ENCODE results near the gene FASTKD2. TPM values are rescaled to one million over a fixed set of nuclear protein-coding genes. Genes with fewer than 3 reads are reported as not detected.
"Not testable (repeated sequence)": the region's sequence is repeated elsewhere in the genome, so short reads cannot be mapped to it uniquely, and the experiment has no call there.

FASTKD2 gene
- total and polyA plus RNA-seq, 11 donors: 10.9 to 48.0 (median 42.2) TPM

DNA sequence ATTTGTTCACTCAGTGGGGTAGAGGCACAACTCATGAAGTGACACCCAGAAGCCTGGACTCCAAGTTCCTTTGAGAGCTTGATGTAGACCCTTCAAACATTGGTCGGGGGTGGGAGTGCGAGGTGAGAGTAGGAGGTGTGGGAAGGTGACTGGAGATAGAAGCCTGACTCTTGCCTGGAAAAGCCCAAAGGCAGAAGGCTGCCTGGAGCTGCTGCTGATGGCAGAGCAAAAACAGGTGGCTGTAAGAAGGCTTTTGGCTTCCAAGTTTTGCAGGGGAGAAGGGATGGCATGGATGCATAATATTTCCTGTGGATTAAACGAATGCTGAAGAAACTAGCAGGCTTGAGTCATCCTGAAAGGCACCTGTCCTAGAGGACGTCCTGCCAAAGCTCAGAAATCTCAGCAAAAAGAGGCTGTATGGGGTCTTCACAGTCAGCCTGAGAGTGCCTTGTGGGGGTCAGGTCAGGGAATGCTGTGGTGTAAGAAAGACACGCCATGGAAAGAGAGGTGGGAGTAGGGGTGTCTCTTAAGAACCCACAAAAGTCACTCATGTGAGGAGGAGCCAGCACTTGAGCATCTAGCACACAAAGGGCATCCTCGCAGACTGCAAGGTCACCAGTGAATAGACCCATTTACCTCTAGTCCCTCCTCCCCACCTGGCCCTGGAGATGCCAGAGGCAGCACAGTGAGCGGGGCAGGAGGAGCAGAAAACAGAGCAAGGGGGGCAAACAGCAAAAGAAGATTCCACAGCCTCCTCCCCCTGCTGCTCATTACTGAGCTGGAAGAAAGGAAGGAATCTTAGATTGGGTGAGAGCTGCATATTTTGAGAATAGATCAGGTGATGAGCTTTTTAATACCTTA lies 37.5 kb downstream of the FASTKD2 start:
- ATAC-seq (no peak), DNase-seq (no peak)
- no peak for TF ChIP-seq POLR2A (IDR thresholded peaks at IDR 0.05)
- TF ChIP-seq, protein P1, sequence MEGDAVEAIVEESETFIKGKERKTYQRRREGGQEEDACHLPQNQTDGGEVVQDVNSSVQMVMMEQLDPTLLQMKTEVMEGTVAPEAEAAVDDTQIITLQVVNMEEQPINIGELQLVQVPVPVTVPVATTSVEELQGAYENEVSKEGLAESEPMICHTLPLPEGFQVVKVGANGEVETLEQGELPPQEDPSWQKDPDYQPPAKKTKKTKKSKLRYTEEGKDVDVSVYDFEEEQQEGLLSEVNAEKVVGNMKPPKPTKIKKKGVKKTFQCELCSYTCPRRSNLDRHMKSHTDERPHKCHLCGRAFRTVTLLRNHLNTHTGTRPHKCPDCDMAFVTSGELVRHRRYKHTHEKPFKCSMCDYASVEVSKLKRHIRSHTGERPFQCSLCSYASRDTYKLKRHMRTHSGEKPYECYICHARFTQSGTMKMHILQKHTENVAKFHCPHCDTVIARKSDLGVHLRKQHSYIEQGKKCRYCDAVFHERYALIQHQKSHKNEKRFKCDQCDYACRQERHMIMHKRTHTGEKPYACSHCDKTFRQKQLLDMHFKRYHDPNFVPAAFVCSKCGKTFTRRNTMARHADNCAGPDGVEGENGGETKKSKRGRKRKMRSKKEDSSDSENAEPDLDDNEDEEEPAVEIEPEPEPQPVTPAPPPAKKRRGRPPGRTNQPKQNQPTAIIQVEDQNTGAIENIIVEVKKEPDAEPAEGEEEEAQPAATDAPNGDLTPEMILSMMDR (IDR thresholded peaks at IDR 0.05): no peak
- H3K36me3 ChIP-seq: no peaks in the 10 kb centered on the region
- intact Hi-C loops (cut with DNase I): loop anchor here in 8 of 10 donors (2.0 to 10.0 kb wide), 10 partner anchors 174 to 669 kb away; partner anchors contain the start of gene KLF7 (in 3 of the 8)
- no peaks in the 10 kb centered on the region for H3K27me3 ChIP-seq
- WGBS, 4 donors: 84 to 90% (median 88%) methylated on average over 7 of the region's 7 CpGs
- no peak overlapping the region for H3K27ac ChIP-seq
- peaks cover 0 to 23% (median 9%) of the 10 kb centered on the region in 12 donors for H3K4me1 ChIP-seq
- no peak overlapping the region for H3K4me3 ChIP-seq
- H3K9me3 ChIP-seq: no peaks in the 10 kb centered on the region

DNA sequence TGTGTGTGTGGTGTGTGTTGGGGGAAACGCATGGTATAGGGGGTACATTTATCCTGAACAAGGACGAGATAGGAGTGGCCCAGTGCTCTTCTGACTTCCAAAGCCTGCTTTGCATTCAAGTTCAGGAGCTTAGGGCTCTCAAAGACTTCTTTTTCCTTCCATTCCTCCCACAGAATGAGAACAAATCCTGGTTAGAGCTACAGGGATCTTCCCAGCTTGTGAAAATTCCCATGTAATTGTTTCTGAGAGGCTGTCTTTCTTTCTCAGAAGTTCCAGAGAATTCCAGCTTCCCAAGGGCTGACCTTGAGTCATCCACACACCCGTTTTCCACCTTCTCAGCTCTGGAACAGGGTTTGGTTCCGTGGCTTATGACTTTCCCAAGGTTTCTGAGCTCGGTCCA lies 38.9 kb downstream of the FASTKD2 start:
- ATAC-seq (no peak), DNase-seq (no peak)
- WGBS, 4 donors: 62 to 73% (median 66%) methylated on average over 5 of the region's 5 CpGs
- peaks cover 0 to 22% (median 9%) of the 10 kb centered on the region in 12 donors for H3K4me1 ChIP-seq
- no peak overlapping the region for H3K27ac ChIP-seq
- TF ChIP-seq POLR2A (IDR thresholded peaks at IDR 0.05): no peak
- TF ChIP-seq, protein P1 (IDR thresholded peaks at IDR 0.05): no peak
- H3K9me3 ChIP-seq: no peaks in the 10 kb centered on the region
- intact Hi-C loops (cut with DNase I): loop anchor here in 8 of 10 donors (5.0 to 10.0 kb wide), 9 partner anchors 173 to 668 kb away; partner anchors contain the start of gene KLF7 (in 3 of the 8)
- H3K27me3 ChIP-seq: no peaks in the 10 kb centered on the region
- no peak overlapping the region for H3K4me3 ChIP-seq
- no peaks in the 10 kb centered on the region for H3K36me3 ChIP-seq

DNA sequence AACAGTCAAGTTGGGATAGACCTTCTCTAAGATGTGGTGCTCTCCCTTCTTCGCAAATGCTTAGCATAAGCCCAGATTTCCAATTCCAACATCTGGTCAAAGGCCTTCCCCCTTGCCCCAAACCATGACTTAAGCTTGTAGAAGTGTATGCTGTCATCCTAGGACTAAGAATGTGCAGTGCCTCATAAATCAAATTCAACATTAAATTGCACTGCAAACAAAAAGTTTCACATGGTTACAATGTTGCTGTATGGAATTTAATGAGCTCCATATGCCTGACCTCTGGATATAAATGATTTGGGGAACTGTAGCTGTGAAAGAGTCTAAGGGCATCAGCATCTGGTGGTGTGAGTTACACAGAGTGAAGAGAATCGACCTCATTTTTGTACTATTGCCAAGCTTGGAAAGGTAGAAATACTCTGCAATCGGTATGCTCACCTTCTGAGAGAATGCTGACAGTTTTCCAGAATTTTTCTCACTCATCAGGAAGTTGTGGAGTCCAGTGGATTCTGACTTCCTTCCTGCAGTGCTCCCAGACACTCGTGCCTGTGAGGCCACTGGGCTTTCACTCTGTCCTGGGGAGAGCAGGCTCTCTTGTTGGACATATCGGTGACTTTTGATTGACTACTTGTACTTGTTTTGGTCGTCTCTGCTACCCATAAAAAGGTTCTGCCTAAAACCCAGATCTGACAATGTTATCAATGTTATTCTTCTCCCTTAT lies 40.6 kb downstream of the FASTKD2 start:
- intact Hi-C loops (cut with DNase I): loop anchor here in 2 of 10 donors (10.0 kb wide), 2 partner anchors 359 to 529 kb away; partner anchors contain the start of gene KLF7 (in 2 of the 2)
- no peak for ATAC-seq
- no peak for TF ChIP-seq POLR2A (IDR thresholded peaks at IDR 0.05)
- TF ChIP-seq, protein P1 (IDR thresholded peaks at IDR 0.05): no peak

DNA sequence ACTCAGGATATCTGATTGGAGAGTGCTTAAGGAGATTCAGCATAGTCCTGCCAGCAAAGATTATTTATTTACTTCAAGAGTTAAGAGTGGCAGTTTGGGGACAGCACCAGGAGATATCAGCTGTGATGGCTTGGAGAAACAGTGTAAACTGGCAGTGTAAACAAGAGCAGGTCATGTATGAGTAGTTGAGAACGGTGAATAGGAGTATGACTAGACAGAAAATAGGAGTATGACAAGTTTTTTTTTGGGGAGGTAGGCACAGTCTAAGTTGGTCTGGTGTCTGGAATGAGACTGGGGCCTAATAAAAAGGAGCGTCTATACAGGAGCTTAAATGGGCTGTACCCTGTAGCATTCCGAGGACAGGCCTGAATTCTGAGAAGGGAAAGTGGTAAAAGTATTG lies 42.2 kb downstream of the FASTKD2 start:
- WGBS, 4 donors: 92 to 99% (median 95%) methylated on average over 2 to 3 of the region's 3 CpGs
- intact Hi-C loops (cut with DNase I): loop anchor here in 2 of 10 donors (10.0 kb wide), 2 partner anchors 357 to 527 kb away; partner anchors contain the start of gene KLF7 (in 2 of the 2)

More for the DNA sequence above, 40.6 kb downstream of the FASTKD2 start:
- Histone ChIP-seq H3K27me3 (no peaks in the 10 kb centered on the region), H3K27ac (no peak overlapping the region), H3K36me3 (no peaks in the 10 kb centered on the region), H3K4me3 (no peak overlapping the region), H3K9me3 (no peaks in the 10 kb centered on the region), H3K4me1 (peaks cover 0 to 11% (median under 1%) of the 10 kb centered on the region in 12 donors)
- 55 to 68% (median 58%) methylated on average over 6 of the region's 6 CpGs for WGBS, 4 donors
- DNase-seq: no peak

DNA sequence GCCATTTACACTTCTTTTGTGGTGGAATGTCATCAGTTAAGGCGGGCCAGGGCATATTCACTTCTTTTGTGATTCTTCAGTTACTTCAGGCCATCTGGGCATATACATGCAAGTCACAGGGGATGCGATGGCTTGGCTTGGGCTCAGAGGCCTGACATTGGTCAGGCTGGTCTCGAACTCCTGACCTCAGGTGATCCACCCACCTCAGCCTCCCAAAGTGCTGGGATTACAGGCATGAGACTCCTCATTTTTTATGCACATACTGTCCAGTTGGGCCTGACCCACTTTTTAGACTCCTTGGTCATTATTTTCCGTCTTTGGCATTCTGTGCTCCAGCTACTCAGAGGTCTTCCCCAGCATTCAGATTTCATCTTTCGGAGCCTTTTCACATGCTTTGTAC lies 47.1 kb downstream of the FASTKD2 start:
- not testable (repeated sequence) for H3K27me3 ChIP-seq
- 94 to 98% (median 97%) methylated on average over 3 to 5 of the region's 5 CpGs for WGBS, 4 donors

More for the DNA sequence above, 42.2 kb downstream of the FASTKD2 start:
- H3K4me1 ChIP-seq: peaks cover 0 to 11% (median 0%) of the 10 kb centered on the region in 12 donors
- H3K4me3 ChIP-seq, DNase-seq, H3K27ac ChIP-seq, ATAC-seq, H3K27me3 ChIP-seq, H3K36me3 ChIP-seq, H3K9me3 ChIP-seq: not testable (repeated sequence)

More for the DNA sequence above, 47.1 kb downstream of the FASTKD2 start:
- H3K4me3 ChIP-seq; DNase-seq; H3K4me1 ChIP-seq; intact Hi-C loops (cut with DNase I); H3K36me3 ChIP-seq; H3K27ac ChIP-seq; ATAC-seq: not testable (repeated sequence)
- peaks cover 0 to 13% (median 0%) of the 10 kb centered on the region in 12 donors for H3K9me3 ChIP-seq

All from heart left ventricle (tissue), 16 donors.